ENCODE results near the gene GALNT17. TPM values are rescaled to one million over a fixed set of nuclear protein-coding genes. Genes with fewer than 3 reads are reported as not detected.

The GALNT17 gene
- total RNA-seq, 1 donor = 0.36 TPM

GRCh38 chr7:71721742-71722141 lies 589.8 kb downstream of the GALNT17 start:
- H3K4me2 ChIP-seq (ENCODE audit: insufficient read depth, low read length) = no peak overlapping the region
- no peaks in the 10 kb centered on the region for H4K20me1 ChIP-seq (ENCODE audit: insufficient read depth, low read length)
- H3K79me2 ChIP-seq (ENCODE audit: insufficient read depth, low read length) = no peaks in the 10 kb centered on the region
- H3K27me3 ChIP-seq (ENCODE audit: insufficient read depth, low read length) = no peaks in the 10 kb centered on the region
- no peaks in the 10 kb centered on the region for H3K9me3 ChIP-seq (ENCODE audit: low read depth, low read length)
- DNase-seq (ENCODE audit: insufficient read length, low spot score, missing footprints) = no peak
- no peak overlapping the region for H3K4me3 ChIP-seq (ENCODE audit: insufficient read depth, low read length)
- H3K4me1 ChIP-seq (ENCODE audit: insufficient read depth, low read length) = no peaks in the 10 kb centered on the region
- H3K27ac ChIP-seq (ENCODE audit: low read depth, low read length) = no peak overlapping the region
- H2AFZ ChIP-seq (ENCODE audit: low read length) = no peak overlapping the region
- no peak for TF ChIP-seq CTCF (IDR thresholded peaks at IDR 0.05; ENCODE audit: extremely low read depth, low read depth, low read length)
- no peaks in the 10 kb centered on the region for H3K36me3 ChIP-seq (ENCODE audit: insufficient read depth, low read length)

- H3K4me2 ChIP-seq (ENCODE audit: insufficient read depth, low read length) = no peak overlapping the region
- H4K20me1 ChIP-seq (ENCODE audit: insufficient read depth, low read length) = no peaks in the 10 kb centered on the region
- no peaks in the 10 kb centered on the region for H3K79me2 ChIP-seq (ENCODE audit: insufficient read depth, low read length)
- H2AFZ ChIP-seq (ENCODE audit: low read length) = no peak overlapping the region
- TF ChIP-seq CTCF (IDR thresholded peaks at IDR 0.05; ENCODE audit: extremely low read depth, low read depth, low read length) = no peak
- H3K4me1 ChIP-seq (ENCODE audit: insufficient read depth, low read length) = no peaks in the 10 kb centered on the region
- H3K9me3 ChIP-seq (ENCODE audit: low read depth, low read length) = no peaks in the 10 kb centered on the region
- DNase-seq (ENCODE audit: insufficient read length, low spot score, missing footprints) = peak; percentile 65
- H3K4me3 ChIP-seq (ENCODE audit: insufficient read depth, low read length) = no peak overlapping the region
- no peaks in the 10 kb centered on the region for H3K36me3 ChIP-seq (ENCODE audit: insufficient read depth, low read length)
- H3K27ac ChIP-seq (ENCODE audit: low read depth, low read length) = no peak overlapping the region
- no peaks in the 10 kb centered on the region for H3K27me3 ChIP-seq (ENCODE audit: insufficient read depth, low read length)
These were observed 591.9 kb downstream of the GALNT17 start for GRCh38 chr7:71723859-71724258.

GRCh38 chr7:71727347-71727746 lies 595.4 kb downstream of the GALNT17 start:
- H3K4me3 ChIP-seq (ENCODE audit: insufficient read depth, low read length) = no peak overlapping the region
- H4K20me1 ChIP-seq (ENCODE audit: insufficient read depth, low read length) = no peaks in the 10 kb centered on the region
- no peak for DNase-seq (ENCODE audit: insufficient read length, low spot score, missing footprints)
- no peaks in the 10 kb centered on the region for H3K27me3 ChIP-seq (ENCODE audit: insufficient read depth, low read length)
- no peak overlapping the region for H3K27ac ChIP-seq (ENCODE audit: low read depth, low read length)
- H2AFZ ChIP-seq (ENCODE audit: low read length) = no peak overlapping the region
- no peak for TF ChIP-seq CTCF (IDR thresholded peaks at IDR 0.05; ENCODE audit: extremely low read depth, low read depth, low read length)
- no peaks in the 10 kb centered on the region for H3K36me3 ChIP-seq (ENCODE audit: insufficient read depth, low read length)
- no peaks in the 10 kb centered on the region for H3K79me2 ChIP-seq (ENCODE audit: insufficient read depth, low read length)
- no peaks in the 10 kb centered on the region for H3K4me1 ChIP-seq (ENCODE audit: insufficient read depth, low read length)
- H3K4me2 ChIP-seq (ENCODE audit: insufficient read depth, low read length) = no peak overlapping the region
- H3K9me3 ChIP-seq (ENCODE audit: low read depth, low read length) = no peaks in the 10 kb centered on the region

- Histone ChIP-seq H4K20me1 (ENCODE audit: insufficient read depth, low read length) (no peaks in the 10 kb centered on the region), H2AFZ (ENCODE audit: low read length) (no peak overlapping the region), H3K4me2 (ENCODE audit: insufficient read depth, low read length) (no peak overlapping the region), H3K27ac (ENCODE audit: low read depth, low read length) (no peak overlapping the region), H3K4me1 (ENCODE audit: insufficient read depth, low read length) (no peaks in the 10 kb centered on the region), H3K36me3 (ENCODE audit: insufficient read depth, low read length) (no peaks in the 10 kb centered on the region), H3K79me2 (ENCODE audit: insufficient read depth, low read length) (no peaks in the 10 kb centered on the region), H3K9me3 (ENCODE audit: low read depth, low read length) (no peaks in the 10 kb centered on the region), H3K4me3 (ENCODE audit: insufficient read depth, low read length) (no peak overlapping the region), H3K27me3 (ENCODE audit: insufficient read depth, low read length) (no peaks in the 10 kb centered on the region)
- TF ChIP-seq CTCF (IDR thresholded peaks at IDR 0.05; ENCODE audit: extremely low read depth, low read depth, low read length) = no peak
- peak; percentile 47 for DNase-seq (ENCODE audit: insufficient read length, low spot score, missing footprints)
These were observed 599.8 kb downstream of the GALNT17 start for GRCh38 chr7:71731740-71732139.
